ENCODE results near the gene ARID5B.

GRCh38 chr10:62112300-62112699 lies 210.8 kb downstream of the ARID5B start:
- no peak for TF ChIP-seq POLR2A (IDR thresholded peaks at IDR 0.05)
- no peak for TF ChIP-seq CTCF (IDR thresholded peaks at IDR 0.05)
